DND-41 (cell line): ENCODE data around the gene GLMN.

Source experiments
- ATAC-seq: fragments of 200-7000 bp; cut with Tn5 transposase; 3 replicates; pipeline ENCODE4 v1.9.1; 2021; ENCODE audit warnings: low read depth; ENCODE audit not compliant: insufficient read depth
- DNase-seq: peaks from one replicate; pipeline ENCODE4 v3.0.0-alpha.2; 2020
- H2AFZ ChIP-seq: 2 replicates; pipeline ENCODE4 v1.6.0; 2012; ENCODE audit warnings: low read depth, low read length
- H3K27ac ChIP-seq: 2 replicates; pipeline ENCODE4 v1.5.1; 2012; ENCODE audit warnings: low read length, inconsistent platforms
- H3K27me3 ChIP-seq: fragments of 200-600 bp; sonication (generic); 2 replicates; pipeline ENCODE4 v1.6.0; 2012; ENCODE audit warnings: low read length, mild to moderate bottlenecking, inconsistent platforms; ENCODE audit not compliant: insufficient read depth, poor library complexity
- H3K36me3 ChIP-seq: 2 replicates; pipeline ENCODE4 v1.5.1; 2012; ENCODE audit warnings: low read length, inconsistent platforms; ENCODE audit not compliant: insufficient read depth
- H3K4me1 ChIP-seq: 2 replicates; pipeline ENCODE4 v1.5.1; 2012; ENCODE audit warnings: mild to moderate bottlenecking, low read length; ENCODE audit not compliant: insufficient read depth
- H3K4me2 ChIP-seq: 2 replicates; pipeline ENCODE4 v1.6.0; 2012; ENCODE audit warnings: mild to moderate bottlenecking, moderate library complexity, low read length, inconsistent platforms; ENCODE audit not compliant: insufficient read depth
- H3K4me3 ChIP-seq, 2 experiments: fragments of 200-600 bp in 1 of 2; shearing (Covaris generic) in 1 of 2; 2 replicates each; pipeline ENCODE4 v1.5.1; 2012 to 2016; ENCODE audit warnings: inconsistent platforms in 2 of 2, low read length in 2 of 2, mild to moderate bottlenecking in 2 of 2, low read depth in 1 of 2, moderate library complexity in 1 of 2
- H3K79me2 ChIP-seq: 2 replicates; pipeline ENCODE4 v1.6.0; 2012; ENCODE audit warnings: low read length, inconsistent platforms; ENCODE audit not compliant: insufficient read depth
- H3K9ac ChIP-seq: 2 replicates; pipeline ENCODE4 v1.6.0; 2012; ENCODE audit warnings: low read depth, mild to moderate bottlenecking, inconsistent platforms, low read length, moderate library complexity
- H3K9me3 ChIP-seq: 2 replicates; pipeline ENCODE4 v1.5.1; 2012; ENCODE audit warnings: low read length, moderate library complexity, mild to moderate bottlenecking, inconsistent platforms; ENCODE audit not compliant: insufficient read depth, severe bottlenecking
- H4K20me1 ChIP-seq: 2 replicates; pipeline ENCODE4 v1.6.0; 2012; ENCODE audit warnings: low read length; ENCODE audit not compliant: insufficient read depth
- EZH2 ChIP-seq: IDR thresholded peaks from 3 replicates; pipeline ENCODE4 v1.6.1; 2012; ENCODE audit warnings: borderline replicate concordance, low read depth, mild to moderate bottlenecking, moderate library complexity, low read length, inconsistent platforms; ENCODE audit not compliant: severe bottlenecking
- TF ChIP-seq, protein P1 (sequence below): IDR thresholded peaks from 2 replicates; pipeline ENCODE4 v1.5.1; 2012; ENCODE audit warnings: borderline replicate concordance, low read length, moderate library complexity, mild to moderate bottlenecking; ENCODE audit not compliant: poor library complexity, severe bottlenecking; ENCODE audit errors: extremely low read depth

Gene GLMN

DNA sequence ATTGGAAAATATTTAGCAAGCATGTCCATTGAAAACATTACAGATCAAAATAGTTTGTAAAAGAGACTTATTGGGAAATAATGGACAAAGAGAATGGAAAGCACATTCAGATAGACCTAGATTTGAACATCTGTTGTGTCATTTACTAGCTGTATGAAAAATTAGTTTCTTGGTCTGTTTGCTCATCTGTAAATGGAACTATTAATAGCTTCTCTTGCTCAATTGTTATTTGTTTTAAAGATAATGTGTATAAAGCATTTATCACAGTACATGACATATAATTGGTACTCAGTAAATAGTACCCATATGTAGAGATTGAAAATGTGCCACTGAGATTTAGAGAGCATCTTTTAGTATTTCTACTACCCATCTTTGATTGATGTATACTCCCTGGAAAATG, 26.0 kb upstream of the GLMN start:
- Histone ChIP-seq H4K20me1 (no peaks in the 10 kb centered on the region), H3K36me3 (peaks cover 66% of the 10 kb centered on the region)
- DNase-seq = no peak

DNA sequence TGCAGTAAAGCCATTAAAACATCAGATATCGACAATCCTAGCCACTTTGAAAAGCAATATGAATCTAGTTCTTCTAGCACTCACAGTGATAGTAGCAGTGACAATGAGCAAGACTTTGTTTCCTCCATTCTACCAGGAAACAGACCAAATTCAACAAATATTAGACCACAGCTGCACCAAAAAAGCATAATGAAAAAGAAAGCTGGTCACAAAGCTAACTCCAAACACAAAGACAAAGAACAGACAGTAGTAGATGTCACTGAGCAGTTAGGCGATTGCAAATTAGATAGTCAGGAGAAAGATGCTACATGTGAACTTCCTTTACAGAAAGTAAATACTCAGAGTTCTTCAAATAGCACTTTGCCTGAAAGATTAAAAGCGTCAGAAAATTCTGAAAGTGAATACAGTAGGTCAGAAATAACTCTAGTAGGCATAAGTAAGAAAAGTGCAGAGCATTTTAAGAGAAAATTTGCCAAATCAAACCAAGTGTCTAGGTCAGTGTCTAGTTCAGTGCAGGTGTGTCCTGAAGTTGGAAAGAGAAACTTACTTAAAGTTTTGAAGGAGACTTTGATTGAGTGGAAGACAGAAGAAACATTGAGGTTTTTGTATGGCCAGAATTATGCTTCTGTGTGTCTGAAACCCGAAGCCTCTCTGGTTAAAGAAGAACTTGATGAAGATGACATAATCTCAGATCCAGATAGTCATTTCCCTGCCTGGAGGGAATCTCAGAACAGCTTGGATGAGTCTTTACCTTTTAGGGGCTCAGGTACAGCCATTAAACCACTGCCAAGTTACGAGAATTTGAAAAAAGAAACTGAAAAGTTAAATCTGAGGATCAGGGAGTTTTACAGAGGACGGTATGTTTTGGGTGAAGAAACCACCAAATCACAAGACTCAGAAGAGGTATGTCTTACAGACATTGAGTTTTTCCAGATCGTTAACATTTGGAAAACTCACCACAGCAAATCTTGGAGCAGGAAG, 25.0 kb upstream of the GLMN start:
- ATAC-seq (peak; percentile 49; the same call in 1 of the 3 replicates), DNase-seq (no peak)
- H2AFZ ChIP-seq = no peak overlapping the region
- H3K27me3 ChIP-seq = no peaks in the 10 kb centered on the region
- H3K9ac ChIP-seq = no peak overlapping the region
- no peak overlapping the region for H3K27ac ChIP-seq
- no peak overlapping the region for H3K4me3 ChIP-seq
- peaks cover 60% of the 10 kb centered on the region for H3K36me3 ChIP-seq
- H3K9me3 ChIP-seq = peaks cover 21% of the 10 kb centered on the region
- H4K20me1 ChIP-seq = no peaks in the 10 kb centered on the region
- H3K4me1 ChIP-seq = no peaks in the 10 kb centered on the region
- no peak for TF ChIP-seq EZH2
- TF ChIP-seq, protein P1, sequence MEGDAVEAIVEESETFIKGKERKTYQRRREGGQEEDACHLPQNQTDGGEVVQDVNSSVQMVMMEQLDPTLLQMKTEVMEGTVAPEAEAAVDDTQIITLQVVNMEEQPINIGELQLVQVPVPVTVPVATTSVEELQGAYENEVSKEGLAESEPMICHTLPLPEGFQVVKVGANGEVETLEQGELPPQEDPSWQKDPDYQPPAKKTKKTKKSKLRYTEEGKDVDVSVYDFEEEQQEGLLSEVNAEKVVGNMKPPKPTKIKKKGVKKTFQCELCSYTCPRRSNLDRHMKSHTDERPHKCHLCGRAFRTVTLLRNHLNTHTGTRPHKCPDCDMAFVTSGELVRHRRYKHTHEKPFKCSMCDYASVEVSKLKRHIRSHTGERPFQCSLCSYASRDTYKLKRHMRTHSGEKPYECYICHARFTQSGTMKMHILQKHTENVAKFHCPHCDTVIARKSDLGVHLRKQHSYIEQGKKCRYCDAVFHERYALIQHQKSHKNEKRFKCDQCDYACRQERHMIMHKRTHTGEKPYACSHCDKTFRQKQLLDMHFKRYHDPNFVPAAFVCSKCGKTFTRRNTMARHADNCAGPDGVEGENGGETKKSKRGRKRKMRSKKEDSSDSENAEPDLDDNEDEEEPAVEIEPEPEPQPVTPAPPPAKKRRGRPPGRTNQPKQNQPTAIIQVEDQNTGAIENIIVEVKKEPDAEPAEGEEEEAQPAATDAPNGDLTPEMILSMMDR = no peak
- H3K4me2 ChIP-seq = no peak overlapping the region
- no peaks in the 10 kb centered on the region for H3K79me2 ChIP-seq

More for the DNA sequence above, 26.0 kb upstream of the GLMN start:
- no peak overlapping the region for H3K27ac ChIP-seq
- H3K4me2 ChIP-seq = no peak overlapping the region
- H3K4me3 ChIP-seq = no peak overlapping the region
- no peaks in the 10 kb centered on the region for H3K79me2 ChIP-seq
- no peaks in the 10 kb centered on the region for H3K27me3 ChIP-seq
- H3K9ac ChIP-seq = no peak overlapping the region
- no peaks in the 10 kb centered on the region for H3K4me1 ChIP-seq
- TF ChIP-seq, protein P1 = no peak
- TF ChIP-seq EZH2 = no peak
- H3K9me3 ChIP-seq = peaks cover 21% of the 10 kb centered on the region
- H2AFZ ChIP-seq = no peak overlapping the region
- ATAC-seq = no peak

DNA sequence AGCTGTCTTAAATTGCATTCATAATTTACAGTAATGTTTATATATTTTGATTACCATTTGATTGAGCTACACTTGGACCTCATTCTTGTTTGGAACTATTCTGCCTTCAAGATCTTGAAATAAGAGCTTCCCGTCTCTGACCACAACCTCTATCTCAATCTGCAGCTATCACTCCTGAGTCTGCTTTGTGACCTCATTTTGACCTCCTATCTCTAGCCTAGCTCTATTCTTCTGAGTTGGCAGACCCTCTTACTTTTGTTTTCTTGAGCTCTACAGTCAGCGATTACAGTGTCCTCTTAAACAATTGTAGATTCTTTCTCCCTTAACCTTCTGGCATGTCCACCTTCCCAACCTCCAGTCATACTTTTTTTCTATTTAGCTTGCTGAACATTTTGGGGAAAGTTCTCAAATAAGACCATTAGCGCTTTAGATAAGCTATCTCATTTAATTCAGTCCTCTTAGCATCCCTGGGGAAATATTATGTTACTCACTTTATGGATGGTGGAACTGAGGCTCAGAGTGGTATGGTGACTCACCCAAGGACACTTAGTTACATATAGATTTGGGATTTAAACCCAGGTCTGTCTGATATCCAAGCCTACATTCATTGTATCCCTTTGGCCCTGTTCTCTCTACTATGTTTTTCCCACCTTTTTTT, 19.2 kb upstream of the GLMN start:
- no peaks in the 10 kb centered on the region for H3K79me2 ChIP-seq
- DNase-seq = peak; percentile 25

More for the DNA sequence above, 19.2 kb upstream of the GLMN start:
- Histone ChIP-seq H3K27ac (no peak overlapping the region), H3K9ac (no peak overlapping the region), H3K9me3 (no peaks in the 10 kb centered on the region), H3K4me3 (no peak overlapping the region), H4K20me1 (no peaks in the 10 kb centered on the region), H3K27me3 (no peaks in the 10 kb centered on the region), H3K36me3 (peaks cover 26% of the 10 kb centered on the region; the same call in 1 of the 2 replicates), H2AFZ (no peak overlapping the region), H3K4me1 (peaks cover 8% of the 10 kb centered on the region), H3K4me2 (no peak overlapping the region)
- ATAC-seq = peak; percentile 88
- no peak for TF ChIP-seq EZH2
- TF ChIP-seq, protein P1 = no peak
